ENCODE results near the gene BMP6. TPM values are rescaled to one million over a fixed set of nuclear protein-coding genes. Genes with fewer than 3 reads are reported as not detected.

Gene BMP6
- total RNA-seq, 1 experiment from 2014 or later: not detected

GRCh38 chr6:7720346-7720745 is 5.6 kb upstream of the BMP6 start:
- Histone ChIP-seq H3K79me2 (ENCODE audit: low read depth) (no peaks in the 10 kb centered on the region), H3F3A (ENCODE audit: insufficient read depth, low read depth) (no peaks in the 10 kb centered on the region), H3K9me3 (ENCODE audit: insufficient read depth, low read depth) (no peaks in the 10 kb centered on the region; the same call in 1 of the 2 replicates), H3K4me3 (no peak overlapping the region), H3K4me1 (replicated peaks; ENCODE audit: insufficient read depth) (peaks cover 3% of the 10 kb centered on the region; the same call in 1 of the 2 replicates), H3K36me3 (ENCODE audit: low read depth) (no peaks in the 10 kb centered on the region), H3K27me3 (ENCODE audit: insufficient read depth, low read depth) (0 out of 2 replicates have a peak, but pooled peaks cover 4% of the 10 kb centered on the region), H3K9me2 (ENCODE audit: insufficient read depth) (no peaks in the 10 kb centered on the region), H4K20me1 (ENCODE audit: insufficient read depth) (no peaks in the 10 kb centered on the region), H3K4me2 (no peak overlapping the region), H2AFZ (no peak overlapping the region), H3K27ac (no peak overlapping the region)
- CTCF ChIA-PET: interaction anchor here (0.6 kb wide), 1 partner anchor 343 kb away, joined by 3 read pairs; no protein-coding TSS in a partner anchor
- no peak for TF ChIP-seq CTCF (conservative IDR thresholded peaks at IDR 0.05)
- TF ChIP-seq EZH2 (IDR thresholded peaks at IDR 0.05; ENCODE audit: low read depth): no peak
- BruUV-seq (replicated peaks): no TSS peak
- intact Hi-C loops (cut with micrococcal nuclease; ENCODE audit: unreplicated experiment): no loop called here
- POLR2A ChIA-PET (ENCODE audit: unreplicated experiment): no interaction called here
- DNase-seq: no peak

DNA sequence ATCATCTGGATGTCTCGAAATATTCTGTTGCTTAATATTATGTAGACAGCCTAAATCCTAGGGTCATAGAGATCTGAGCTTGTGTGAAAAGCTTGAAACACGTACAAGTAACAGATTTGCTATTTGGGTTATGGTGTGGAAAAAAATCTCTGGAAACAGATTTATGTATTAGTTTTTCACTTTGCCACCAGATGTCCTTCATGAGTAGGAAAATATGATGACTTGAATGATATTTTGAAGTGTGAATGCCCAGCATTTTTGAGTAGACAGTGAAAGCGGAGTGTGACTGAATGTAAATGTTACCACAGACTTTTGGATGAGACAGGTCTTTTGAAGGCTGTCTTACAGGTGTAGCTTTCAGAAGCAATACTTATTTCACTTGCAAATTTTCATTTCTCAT is 4.2 kb upstream of the BMP6 start:
- TF ChIP-seq EZH2 (IDR thresholded peaks at IDR 0.05; ENCODE audit: low read depth) (no peak), CTCF (conservative IDR thresholded peaks at IDR 0.05) (peak; percentile 56)
- H3K79me2 ChIP-seq (ENCODE audit: low read depth): no peaks in the 10 kb centered on the region
- H3K27ac ChIP-seq: no peak overlapping the region
- H3K4me1 ChIP-seq (replicated peaks; ENCODE audit: insufficient read depth): peaks cover 6% of the 10 kb centered on the region; the same call in 1 of the 2 replicates
- H3K4me2 ChIP-seq: no peak overlapping the region
- no TSS peak for BruUV-seq (replicated peaks)
- H3K9me2 ChIP-seq (ENCODE audit: insufficient read depth): no peaks in the 10 kb centered on the region
- POLR2A ChIA-PET (ENCODE audit: unreplicated experiment): no interaction called here
- CTCF ChIA-PET: interaction anchor here (0.6 to 0.7 kb wide), 2 partner anchors 284 to 288 kb away, joined by 3 to 15 read pairs; no protein-coding TSS in a partner anchor
- H3K9me3 ChIP-seq (ENCODE audit: insufficient read depth, low read depth): no peaks in the 10 kb centered on the region; the same call in 1 of the 2 replicates
- DNase-seq: peak in 1 of 2 experiments; percentile 37
- H4K20me1 ChIP-seq (ENCODE audit: insufficient read depth): no peaks in the 10 kb centered on the region
- 0 out of 2 replicates have a peak, but pooled peaks cover 4% of the 10 kb centered on the region for H3K27me3 ChIP-seq (ENCODE audit: insufficient read depth, low read depth)
- no peak overlapping the region for H2AFZ ChIP-seq
- no peaks in the 10 kb centered on the region for H3F3A ChIP-seq (ENCODE audit: insufficient read depth, low read depth)
- intact Hi-C loops (cut with micrococcal nuclease; ENCODE audit: unreplicated experiment): loop anchor here (1.0 kb wide), 2 partner anchors 338 to 498 kb away; no protein-coding TSS in a partner anchor
- H3K4me3 ChIP-seq: no peak overlapping the region
- H3K36me3 ChIP-seq (ENCODE audit: low read depth): no peaks in the 10 kb centered on the region

DNA sequence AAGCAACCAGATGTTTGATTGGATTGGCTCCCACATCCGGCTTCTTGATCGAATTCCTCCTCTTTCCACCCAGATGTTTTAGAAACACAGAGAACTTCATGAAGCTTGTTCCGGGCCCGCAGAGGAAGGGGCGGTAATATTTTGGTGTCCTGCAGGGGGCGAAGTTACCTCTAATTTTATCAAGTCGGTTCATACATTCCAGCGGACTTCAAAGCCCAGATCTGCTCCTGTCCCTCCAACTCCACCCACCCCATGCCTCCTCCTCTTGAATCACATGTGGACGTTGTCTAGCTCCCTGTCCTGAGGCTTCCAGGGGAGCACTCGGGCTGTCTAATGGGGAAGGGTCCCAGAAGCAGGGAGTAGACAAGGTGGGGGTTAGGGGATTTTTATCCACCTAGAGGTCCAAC is 2.9 kb upstream of the BMP6 start:
- H4K20me1 ChIP-seq (ENCODE audit: insufficient read depth): no peaks in the 10 kb centered on the region
- 0 out of 2 replicates have a peak, but pooled peaks cover 4% of the 10 kb centered on the region for H3K27me3 ChIP-seq (ENCODE audit: insufficient read depth, low read depth)
- H3K27ac ChIP-seq: no peak overlapping the region
- peaks cover 6% of the 10 kb centered on the region; the same call in 1 of the 2 replicates for H3K4me1 ChIP-seq (replicated peaks; ENCODE audit: insufficient read depth)
- no peak overlapping the region for H2AFZ ChIP-seq
- H3K36me3 ChIP-seq (ENCODE audit: low read depth): no peaks in the 10 kb centered on the region
- ChIA-PET CTCF (interaction anchor here (0.5 to 1.0 kb wide), 8 partner anchors 9 to 560 kb away, joined by 3 to 8 read pairs (median 3); no protein-coding TSS in a partner anchor), POLR2A (ENCODE audit: unreplicated experiment) (no interaction called here)
- no peaks in the 10 kb centered on the region for H3K9me2 ChIP-seq (ENCODE audit: insufficient read depth)
- BruUV-seq (replicated peaks): no TSS peak
- no peak overlapping the region for H3K4me3 ChIP-seq
- no peaks in the 10 kb centered on the region for H3K79me2 ChIP-seq (ENCODE audit: low read depth)
- H3K4me2 ChIP-seq: no peak overlapping the region
- DNase-seq: peak; percentile 55 to 72
- TF ChIP-seq EZH2 (IDR thresholded peaks at IDR 0.05; ENCODE audit: low read depth) (no peak), CTCF (conservative IDR thresholded peaks at IDR 0.05) (peak; percentile 71)
- intact Hi-C loops (cut with micrococcal nuclease; ENCODE audit: unreplicated experiment): loop anchor here (1.0 kb wide), 2 partner anchors 269 to 283 kb away; no protein-coding TSS in a partner anchor
- no peaks in the 10 kb centered on the region for H3F3A ChIP-seq (ENCODE audit: insufficient read depth, low read depth)
- H3K9me3 ChIP-seq (ENCODE audit: insufficient read depth, low read depth): no peaks in the 10 kb centered on the region
